ENCODE data around the gene TPCN1.

The TPCN1 gene

DNA sequence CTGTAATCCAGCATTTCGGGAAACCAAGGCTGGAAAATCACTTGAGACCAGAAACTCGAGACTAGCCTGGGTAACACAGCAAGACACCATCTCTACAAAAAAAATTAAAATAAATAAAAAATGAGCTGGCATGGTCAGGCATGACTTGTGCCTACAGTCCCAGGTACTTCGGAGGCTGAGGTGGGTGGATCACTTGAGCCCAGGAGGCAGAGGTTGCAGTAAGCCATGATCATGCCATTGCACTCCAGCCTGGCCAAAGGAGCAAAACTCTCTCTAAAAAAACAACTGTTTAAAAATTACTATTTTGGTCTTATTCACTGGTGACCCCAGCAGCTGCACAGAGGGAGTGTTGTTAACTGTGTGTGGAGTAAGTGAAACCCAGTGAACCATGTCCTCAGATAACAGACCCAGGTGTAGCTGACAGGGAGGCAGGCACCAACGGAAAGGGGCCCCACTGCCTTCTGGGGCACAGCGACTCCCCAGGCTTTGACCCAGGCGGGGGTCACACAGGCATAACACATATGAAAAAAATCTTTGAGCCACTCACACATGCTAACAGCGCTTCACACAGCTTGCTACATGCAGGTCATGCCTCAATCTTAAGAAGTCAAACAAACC is 48.1 kb upstream of the TPCN1 start:
- H3K9me3 ChIP-seq (ENCODE audit: control insufficient read depth, insufficient read depth, low read depth, low read length): no peaks in the 10 kb centered on the region
- no peak overlapping the region for H3K4me3 ChIP-seq (ENCODE audit: low read depth, low read length)
- POLR2A ChIA-PET: interaction anchor here (1.1 kb wide), 1 partner anchor 8 kb away, joined by 4 read pairs; no protein-coding TSS in a partner anchor
- no peaks in the 10 kb centered on the region for H3K4me1 ChIP-seq (ENCODE audit: control insufficient read depth, insufficient read depth, low read length)
- TF ChIP-seq ZBTB20 (tag by site-specific recombination; IDR thresholded peaks at IDR 0.05) (no peak), ZNF473 (tag by site-specific recombination; IDR thresholded peaks at IDR 0.05) (no peak), ZNF600 (tag by site-specific recombination; IDR thresholded peaks at IDR 0.05) (no peak), ZNF501 (tag by site-specific recombination; IDR thresholded peaks at IDR 0.05) (no peak)
- TF ChIP-seq, protein P1, sequence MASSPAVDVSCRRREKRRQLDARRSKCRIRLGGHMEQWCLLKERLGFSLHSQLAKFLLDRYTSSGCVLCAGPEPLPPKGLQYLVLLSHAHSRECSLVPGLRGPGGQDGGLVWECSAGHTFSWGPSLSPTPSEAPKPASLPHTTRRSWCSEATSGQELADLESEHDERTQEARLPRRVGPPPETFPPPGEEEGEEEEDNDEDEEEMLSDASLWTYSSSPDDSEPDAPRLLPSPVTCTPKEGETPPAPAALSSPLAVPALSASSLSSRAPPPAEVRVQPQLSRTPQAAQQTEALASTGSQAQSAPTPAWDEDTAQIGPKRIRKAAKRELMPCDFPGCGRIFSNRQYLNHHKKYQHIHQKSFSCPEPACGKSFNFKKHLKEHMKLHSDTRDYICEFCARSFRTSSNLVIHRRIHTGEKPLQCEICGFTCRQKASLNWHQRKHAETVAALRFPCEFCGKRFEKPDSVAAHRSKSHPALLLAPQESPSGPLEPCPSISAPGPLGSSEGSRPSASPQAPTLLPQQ (tag by site-specific recombination; IDR thresholded peaks at IDR 0.05): no peak
- CTCF ChIA-PET: interaction anchor here (0.6 to 3.4 kb wide), 17 partner anchors 8 to 1604 kb away, joined by 3 to 24 read pairs (median 7); partner anchors contain the start of genes CFAP73 and RITA1
- peaks cover 68 to 87% of the 10 kb centered on the region in 2 experiments for H3K36me3 ChIP-seq (ENCODE audit: control insufficient read depth in 2 of 2, insufficient read depth in 1 of 2, low read length in 2 of 2)
- no peak overlapping the region for H3K27ac ChIP-seq (ENCODE audit: extremely low read depth, low read depth, low read length)

DNA sequence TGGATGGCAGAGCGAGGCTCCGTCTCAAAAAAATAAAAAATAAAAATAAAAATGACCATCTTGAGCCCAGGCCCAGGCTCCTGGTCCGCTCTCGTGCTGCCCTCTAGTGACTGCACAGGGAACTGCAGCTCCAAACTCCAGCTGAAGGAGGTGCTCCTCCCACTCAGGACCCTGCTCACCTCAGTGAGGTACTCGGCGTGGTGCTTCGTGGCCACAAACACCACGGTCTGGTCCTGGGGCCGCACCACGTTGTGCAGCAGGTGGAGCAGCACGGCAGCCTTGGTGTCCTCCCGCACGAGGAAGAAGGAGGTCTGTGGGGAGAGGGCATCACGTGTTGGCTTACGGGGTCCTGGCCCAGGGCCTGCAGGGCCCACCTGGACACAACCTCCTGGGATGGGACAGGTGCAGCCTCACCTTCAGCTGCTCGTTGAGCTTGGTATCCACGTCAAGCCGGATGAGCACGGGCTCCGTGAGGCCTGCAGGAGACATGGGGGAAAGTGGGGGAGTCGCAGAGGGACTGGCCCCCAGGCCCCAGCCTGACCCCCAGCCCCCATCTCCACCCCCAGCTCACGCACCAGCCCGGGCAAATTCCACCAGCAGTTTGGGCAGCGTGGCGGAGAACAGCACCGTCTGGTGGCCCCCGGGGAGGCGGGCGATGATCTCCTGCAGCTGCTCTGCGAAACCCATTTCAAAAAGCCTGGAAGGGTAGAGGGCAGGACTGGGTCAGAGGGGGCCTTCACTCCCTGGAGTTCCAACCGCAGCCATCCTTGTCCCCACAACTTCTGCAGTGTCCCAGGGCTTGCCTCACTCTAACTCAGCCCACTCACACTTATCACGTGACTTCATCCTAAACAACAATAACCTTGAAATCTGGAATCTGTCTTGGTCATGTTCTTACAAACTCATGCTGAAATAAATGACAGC is 46.5 kb upstream of the TPCN1 start:
- no peak overlapping the region for H3K4me3 ChIP-seq (ENCODE audit: low read depth, low read length)
- no peak overlapping the region for H3K27ac ChIP-seq (ENCODE audit: extremely low read depth, low read depth, low read length)
- ChIA-PET CTCF (interaction anchor here (0.6 to 3.5 kb wide), 29 partner anchors 9 to 1510 kb away, joined by 3 to 34 read pairs (median 4); partner anchors contain the start of gene RITA1), POLR2A (interaction anchor here (0.6 to 3.7 kb wide), 5 partner anchors 9 to 205 kb away, joined by 3 to 16 read pairs (median 4); partner anchors contain the start of genes DDX54 and RITA1)
- no peaks in the 10 kb centered on the region for H3K9me3 ChIP-seq (ENCODE audit: control insufficient read depth, insufficient read depth, low read depth, low read length)
- H3K36me3 ChIP-seq (ENCODE audit: control insufficient read depth in 2 of 2, insufficient read depth in 1 of 2, low read length in 2 of 2): peaks cover 63 to 90% of the 10 kb centered on the region in 2 experiments
- no peaks in the 10 kb centered on the region for H3K4me1 ChIP-seq (ENCODE audit: control insufficient read depth, insufficient read depth, low read length)
- TF ChIP-seq ZNF600 (tag by site-specific recombination; IDR thresholded peaks at IDR 0.05): 0 out of 2 replicates have a peak, but pooled peaks have one; percentile 21
- no peak for TF ChIP-seq ZNF140 (tag by site-specific recombination; IDR thresholded peaks at IDR 0.05)
- TF ChIP-seq ZNF654 (tag by site-specific recombination; IDR thresholded peaks at IDR 0.05; ENCODE audit: low read depth): peak; percentile 90
- peak; percentile 49; the same call in 1 of the 2 replicates for TF ChIP-seq ZFHX2 (tag by site-specific recombination; conservative IDR thresholded peaks at IDR 0.05)
- TF ChIP-seq, protein P2, sequence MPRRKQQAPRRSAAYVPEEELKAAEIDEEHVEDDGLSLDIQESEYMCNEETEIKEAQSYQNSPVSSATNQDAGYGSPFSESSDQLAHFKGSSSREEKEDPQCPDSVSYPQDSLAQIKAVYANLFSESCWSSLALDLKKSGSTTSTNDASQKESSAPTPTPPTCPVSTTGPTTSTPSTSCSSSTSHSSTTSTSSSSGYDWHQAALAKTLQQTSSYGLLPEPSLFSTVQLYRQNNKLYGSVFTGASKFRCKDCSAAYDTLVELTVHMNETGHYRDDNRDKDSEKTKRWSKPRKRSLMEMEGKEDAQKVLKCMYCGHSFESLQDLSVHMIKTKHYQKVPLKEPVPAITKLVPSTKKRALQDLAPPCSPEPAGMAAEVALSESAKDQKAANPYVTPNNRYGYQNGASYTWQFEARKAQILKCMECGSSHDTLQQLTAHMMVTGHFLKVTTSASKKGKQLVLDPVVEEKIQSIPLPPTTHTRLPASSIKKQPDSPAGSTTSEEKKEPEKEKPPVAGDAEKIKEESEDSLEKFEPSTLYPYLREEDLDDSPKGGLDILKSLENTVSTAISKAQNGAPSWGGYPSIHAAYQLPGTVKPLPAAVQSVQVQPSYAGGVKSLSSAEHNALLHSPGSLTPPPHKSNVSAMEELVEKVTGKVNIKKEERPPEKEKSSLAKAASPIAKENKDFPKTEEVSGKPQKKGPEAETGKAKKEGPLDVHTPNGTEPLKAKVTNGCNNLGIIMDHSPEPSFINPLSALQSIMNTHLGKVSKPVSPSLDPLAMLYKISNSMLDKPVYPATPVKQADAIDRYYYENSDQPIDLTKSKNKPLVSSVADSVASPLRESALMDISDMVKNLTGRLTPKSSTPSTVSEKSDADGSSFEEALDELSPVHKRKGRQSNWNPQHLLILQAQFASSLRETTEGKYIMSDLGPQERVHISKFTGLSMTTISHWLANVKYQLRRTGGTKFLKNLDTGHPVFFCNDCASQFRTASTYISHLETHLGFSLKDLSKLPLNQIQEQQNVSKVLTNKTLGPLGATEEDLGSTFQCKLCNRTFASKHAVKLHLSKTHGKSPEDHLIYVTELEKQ (tag by site-specific recombination; IDR thresholded peaks at IDR 0.05; ENCODE audit: borderline replicate concordance): no peak
- no peak for TF ChIP-seq ZFP41 (tag by site-specific recombination; IDR thresholded peaks at IDR 0.05; ENCODE audit: borderline replicate concordance)
- TF ChIP-seq, protein P3, sequence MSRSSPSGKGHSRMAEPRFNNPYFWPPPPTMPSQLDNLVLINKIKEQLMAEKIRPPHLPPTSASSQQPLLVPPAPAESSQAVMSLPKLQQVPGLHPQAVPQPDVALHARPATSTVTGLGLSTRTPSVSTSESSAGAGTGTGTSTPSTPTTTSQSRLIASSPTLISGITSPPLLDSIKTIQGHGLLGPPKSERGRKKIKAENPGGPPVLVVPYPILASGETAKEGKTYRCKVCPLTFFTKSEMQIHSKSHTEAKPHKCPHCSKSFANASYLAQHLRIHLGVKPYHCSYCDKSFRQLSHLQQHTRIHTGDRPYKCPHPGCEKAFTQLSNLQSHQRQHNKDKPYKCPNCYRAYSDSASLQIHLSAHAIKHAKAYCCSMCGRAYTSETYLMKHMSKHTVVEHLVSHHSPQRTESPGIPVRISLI (tag by site-specific recombination; IDR thresholded peaks at IDR 0.05): no peak
- TF ChIP-seq, protein P4, sequence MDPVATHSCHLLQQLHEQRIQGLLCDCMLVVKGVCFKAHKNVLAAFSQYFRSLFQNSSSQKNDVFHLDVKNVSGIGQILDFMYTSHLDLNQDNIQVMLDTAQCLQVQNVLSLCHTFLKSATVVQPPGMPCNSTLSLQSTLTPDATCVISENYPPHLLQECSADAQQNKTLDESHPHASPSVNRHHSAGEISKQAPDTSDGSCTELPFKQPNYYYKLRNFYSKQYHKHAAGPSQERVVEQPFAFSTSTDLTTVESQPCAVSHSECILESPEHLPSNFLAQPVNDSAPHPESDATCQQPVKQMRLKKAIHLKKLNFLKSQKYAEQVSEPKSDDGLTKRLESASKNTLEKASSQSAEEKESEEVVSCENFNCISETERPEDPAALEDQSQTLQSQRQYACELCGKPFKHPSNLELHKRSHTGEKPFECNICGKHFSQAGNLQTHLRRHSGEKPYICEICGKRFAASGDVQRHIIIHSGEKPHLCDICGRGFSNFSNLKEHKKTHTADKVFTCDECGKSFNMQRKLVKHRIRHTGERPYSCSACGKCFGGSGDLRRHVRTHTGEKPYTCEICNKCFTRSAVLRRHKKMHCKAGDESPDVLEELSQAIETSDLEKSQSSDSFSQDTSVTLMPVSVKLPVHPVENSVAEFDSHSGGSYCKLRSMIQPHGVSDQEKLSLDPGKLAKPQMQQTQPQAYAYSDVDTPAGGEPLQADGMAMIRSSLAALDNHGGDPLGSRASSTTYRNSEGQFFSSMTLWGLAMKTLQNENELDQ (tag by site-specific recombination; IDR thresholded peaks at IDR 0.05; ENCODE audit: low read depth): no peak
- TF ChIP-seq ZNF184 (tag by site-specific recombination; IDR thresholded peaks at IDR 0.05): no peak
- TF ChIP-seq ZNF239 (tag by site-specific recombination; IDR thresholded peaks at IDR 0.05): no peak
- TF ChIP-seq ZNF843 (tag by site-specific recombination; IDR thresholded peaks at IDR 0.05): no peak
- TF ChIP-seq, protein P5, sequence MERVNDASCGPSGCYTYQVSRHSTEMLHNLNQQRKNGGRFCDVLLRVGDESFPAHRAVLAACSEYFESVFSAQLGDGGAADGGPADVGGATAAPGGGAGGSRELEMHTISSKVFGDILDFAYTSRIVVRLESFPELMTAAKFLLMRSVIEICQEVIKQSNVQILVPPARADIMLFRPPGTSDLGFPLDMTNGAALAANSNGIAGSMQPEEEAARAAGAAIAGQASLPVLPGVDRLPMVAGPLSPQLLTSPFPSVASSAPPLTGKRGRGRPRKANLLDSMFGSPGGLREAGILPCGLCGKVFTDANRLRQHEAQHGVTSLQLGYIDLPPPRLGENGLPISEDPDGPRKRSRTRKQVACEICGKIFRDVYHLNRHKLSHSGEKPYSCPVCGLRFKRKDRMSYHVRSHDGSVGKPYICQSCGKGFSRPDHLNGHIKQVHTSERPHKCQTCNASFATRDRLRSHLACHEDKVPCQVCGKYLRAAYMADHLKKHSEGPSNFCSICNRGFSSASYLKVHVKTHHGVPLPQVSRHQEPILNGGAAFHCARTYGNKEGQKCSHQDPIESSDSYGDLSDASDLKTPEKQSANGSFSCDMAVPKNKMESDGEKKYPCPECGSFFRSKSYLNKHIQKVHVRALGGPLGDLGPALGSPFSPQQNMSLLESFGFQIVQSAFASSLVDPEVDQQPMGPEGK (tag by site-specific recombination; IDR thresholded peaks at IDR 0.05): 0 out of 2 replicates have a peak, but pooled peaks have one; percentile 17
- TF ChIP-seq ZNF747 (tag by site-specific recombination; IDR thresholded peaks at IDR 0.05): no peak

Data from HEK293 (cell line).